ENCODE measurements around the gene TNFSF4. TPM values are rescaled to one million over a fixed set of nuclear protein-coding genes. Genes with fewer than 3 reads are reported as not detected.
"Not testable (repeated sequence)": the region's sequence is repeated elsewhere in the genome, so short reads cannot be mapped to it uniquely, and the experiment has no call there.

The TNFSF4 gene
- polyA plus RNA-seq, 1 donor from 2014 or later = 1.0 TPM

DNA sequence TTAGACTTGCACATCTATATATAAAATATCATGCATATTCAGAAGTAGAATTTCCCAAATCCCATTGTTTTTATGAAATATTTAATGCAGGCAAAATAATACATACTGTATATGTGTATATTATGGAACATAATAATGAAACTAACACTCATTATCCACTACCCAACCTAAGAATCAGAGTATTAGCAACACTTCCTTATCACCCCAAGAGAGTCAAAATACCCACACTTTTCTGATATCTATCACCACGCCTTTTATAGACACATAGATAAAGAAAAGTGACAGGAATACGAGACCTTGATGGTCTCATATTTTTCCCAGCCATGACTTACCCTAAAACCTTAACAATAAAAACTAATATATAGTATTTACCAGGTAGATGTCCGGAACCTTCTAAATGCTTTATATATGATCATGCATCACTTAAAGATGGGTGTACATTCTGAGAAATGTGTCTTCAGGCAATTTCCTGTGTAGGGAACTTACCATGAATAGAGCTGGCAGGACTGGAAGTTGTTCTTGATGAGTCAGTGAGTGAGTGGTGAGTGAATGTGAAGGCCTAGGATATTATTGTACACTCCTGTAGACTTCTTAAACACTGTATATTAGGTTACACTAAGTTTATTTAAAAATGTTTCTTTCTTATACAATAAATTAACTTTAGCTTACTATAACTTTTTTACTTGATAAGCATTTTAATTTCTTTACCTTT is 45.5 kb downstream of the TNFSF4 start:
- Histone ChIP-seq H3F3A (ENCODE audit: insufficient read depth, low read length, poor library complexity, severe bottlenecking) (no peaks in the 10 kb centered on the region), H3K9me2 (ENCODE audit: insufficient read depth, low read length) (no peaks in the 10 kb centered on the region), H3K4me2 (ENCODE audit: low read length) (no peak overlapping the region)

DNA sequence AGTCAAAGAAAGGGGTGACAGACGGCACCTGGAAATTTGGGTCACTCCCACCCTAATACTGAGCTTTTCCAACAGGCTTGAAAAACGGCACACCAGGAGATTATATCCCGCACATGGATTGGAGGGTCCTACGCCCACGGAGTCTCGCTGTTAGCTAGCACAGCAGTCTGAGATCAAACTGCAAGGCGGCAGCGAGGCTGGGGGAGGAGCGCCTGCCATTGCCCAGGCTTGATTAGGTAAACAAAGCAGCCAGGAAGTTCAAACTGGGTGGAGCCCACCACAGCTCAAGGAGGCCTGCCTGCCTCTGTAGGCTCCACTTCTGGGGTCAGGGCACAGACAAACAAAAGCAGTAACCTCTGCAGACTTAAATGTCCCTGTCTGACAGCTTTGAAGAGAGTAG is 53.2 kb downstream of the TNFSF4 start:
- not testable (repeated sequence) for H3K9me2 ChIP-seq (ENCODE audit: insufficient read depth, low read length); H3K9me3 ChIP-seq (ENCODE audit: low read length); H3K9ac ChIP-seq (ENCODE audit: low read length); H4K20me1 ChIP-seq (ENCODE audit: insufficient read depth); H3F3A ChIP-seq (ENCODE audit: insufficient read depth, low read length, poor library complexity, severe bottlenecking); H2AFZ ChIP-seq (ENCODE audit: low read depth, low read length); H3K4me2 ChIP-seq (ENCODE audit: low read length); H3K27me3 ChIP-seq (ENCODE audit: insufficient read depth, low read depth, low read length); H3K27ac ChIP-seq (ENCODE audit: low read length); H3K4me3 ChIP-seq (ENCODE audit: low read length); H3K79me2 ChIP-seq (replicated peaks; ENCODE audit: insufficient read depth, low read length); H3K36me3 ChIP-seq (ENCODE audit: insufficient read depth, low read length)

More for the DNA sequence above, 45.5 kb downstream of the TNFSF4 start:
- TF ChIP-seq RAD21 (conservative IDR thresholded peaks at IDR 0.05) (no peak), EZH2 (IDR thresholded peaks at IDR 0.05; ENCODE audit: borderline replicate concordance, insufficient read depth, low read length, poor library complexity, severe bottlenecking) (no peak), POLR2AphosphoS5 (IDR thresholded peaks at IDR 0.05) (no peak), SMC3 (conservative IDR thresholded peaks at IDR 0.05; ENCODE audit: poor library complexity) (no peak), MXI1 (conservative IDR thresholded peaks at IDR 0.05; ENCODE audit: poor library complexity, severe bottlenecking) (no peak), TAF1 (IDR thresholded peaks at IDR 0.05; ENCODE audit: low read depth) (no peak), EP300 (conservative IDR thresholded peaks at IDR 0.05; ENCODE audit: poor library complexity, severe bottlenecking) (no peak)
- TF ChIP-seq, protein P1, sequence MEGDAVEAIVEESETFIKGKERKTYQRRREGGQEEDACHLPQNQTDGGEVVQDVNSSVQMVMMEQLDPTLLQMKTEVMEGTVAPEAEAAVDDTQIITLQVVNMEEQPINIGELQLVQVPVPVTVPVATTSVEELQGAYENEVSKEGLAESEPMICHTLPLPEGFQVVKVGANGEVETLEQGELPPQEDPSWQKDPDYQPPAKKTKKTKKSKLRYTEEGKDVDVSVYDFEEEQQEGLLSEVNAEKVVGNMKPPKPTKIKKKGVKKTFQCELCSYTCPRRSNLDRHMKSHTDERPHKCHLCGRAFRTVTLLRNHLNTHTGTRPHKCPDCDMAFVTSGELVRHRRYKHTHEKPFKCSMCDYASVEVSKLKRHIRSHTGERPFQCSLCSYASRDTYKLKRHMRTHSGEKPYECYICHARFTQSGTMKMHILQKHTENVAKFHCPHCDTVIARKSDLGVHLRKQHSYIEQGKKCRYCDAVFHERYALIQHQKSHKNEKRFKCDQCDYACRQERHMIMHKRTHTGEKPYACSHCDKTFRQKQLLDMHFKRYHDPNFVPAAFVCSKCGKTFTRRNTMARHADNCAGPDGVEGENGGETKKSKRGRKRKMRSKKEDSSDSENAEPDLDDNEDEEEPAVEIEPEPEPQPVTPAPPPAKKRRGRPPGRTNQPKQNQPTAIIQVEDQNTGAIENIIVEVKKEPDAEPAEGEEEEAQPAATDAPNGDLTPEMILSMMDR (IDR thresholded peaks at IDR 0.05; ENCODE audit: poor library complexity, severe bottlenecking) = no peak
- TF ChIP-seq, protein P2, sequence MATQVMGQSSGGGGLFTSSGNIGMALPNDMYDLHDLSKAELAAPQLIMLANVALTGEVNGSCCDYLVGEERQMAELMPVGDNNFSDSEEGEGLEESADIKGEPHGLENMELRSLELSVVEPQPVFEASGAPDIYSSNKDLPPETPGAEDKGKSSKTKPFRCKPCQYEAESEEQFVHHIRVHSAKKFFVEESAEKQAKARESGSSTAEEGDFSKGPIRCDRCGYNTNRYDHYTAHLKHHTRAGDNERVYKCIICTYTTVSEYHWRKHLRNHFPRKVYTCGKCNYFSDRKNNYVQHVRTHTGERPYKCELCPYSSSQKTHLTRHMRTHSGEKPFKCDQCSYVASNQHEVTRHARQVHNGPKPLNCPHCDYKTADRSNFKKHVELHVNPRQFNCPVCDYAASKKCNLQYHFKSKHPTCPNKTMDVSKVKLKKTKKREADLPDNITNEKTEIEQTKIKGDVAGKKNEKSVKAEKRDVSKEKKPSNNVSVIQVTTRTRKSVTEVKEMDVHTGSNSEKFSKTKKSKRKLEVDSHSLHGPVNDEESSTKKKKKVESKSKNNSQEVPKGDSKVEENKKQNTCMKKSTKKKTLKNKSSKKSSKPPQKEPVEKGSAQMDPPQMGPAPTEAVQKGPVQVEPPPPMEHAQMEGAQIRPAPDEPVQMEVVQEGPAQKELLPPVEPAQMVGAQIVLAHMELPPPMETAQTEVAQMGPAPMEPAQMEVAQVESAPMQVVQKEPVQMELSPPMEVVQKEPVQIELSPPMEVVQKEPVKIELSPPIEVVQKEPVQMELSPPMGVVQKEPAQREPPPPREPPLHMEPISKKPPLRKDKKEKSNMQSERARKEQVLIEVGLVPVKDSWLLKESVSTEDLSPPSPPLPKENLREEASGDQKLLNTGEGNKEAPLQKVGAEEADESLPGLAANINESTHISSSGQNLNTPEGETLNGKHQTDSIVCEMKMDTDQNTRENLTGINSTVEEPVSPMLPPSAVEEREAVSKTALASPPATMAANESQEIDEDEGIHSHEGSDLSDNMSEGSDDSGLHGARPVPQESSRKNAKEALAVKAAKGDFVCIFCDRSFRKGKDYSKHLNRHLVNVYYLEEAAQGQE (IDR thresholded peaks at IDR 0.05; ENCODE audit: borderline replicate concordance) = no peak
- no peak overlapping the region for H3K4me3 ChIP-seq (ENCODE audit: low read length)
- no peaks in the 10 kb centered on the region for H3K27me3 ChIP-seq (ENCODE audit: insufficient read depth, low read depth, low read length)
- H3K79me2 ChIP-seq (replicated peaks; ENCODE audit: insufficient read depth, low read length) = no peaks in the 10 kb centered on the region
- H3K27ac ChIP-seq (ENCODE audit: low read length) = no peak overlapping the region
- H3K9me3 ChIP-seq (ENCODE audit: low read length) = no peaks in the 10 kb centered on the region
- H2AFZ ChIP-seq (ENCODE audit: low read depth, low read length) = no peak overlapping the region
- no peak overlapping the region for H3K9ac ChIP-seq (ENCODE audit: low read length)
- H3K36me3 ChIP-seq (ENCODE audit: insufficient read depth, low read length) = no peaks in the 10 kb centered on the region
- H4K20me1 ChIP-seq (ENCODE audit: insufficient read depth) = no peaks in the 10 kb centered on the region
